ENCODE data around the gene TRAF6. TPM values are rescaled to one million over a fixed set of nuclear protein-coding genes. Genes with fewer than 3 reads are reported as not detected.
"Not testable (repeated sequence)": the region's sequence is repeated elsewhere in the genome, so short reads cannot be mapped to it uniquely, and the experiment has no call there.

TRAF6 gene, protein sequence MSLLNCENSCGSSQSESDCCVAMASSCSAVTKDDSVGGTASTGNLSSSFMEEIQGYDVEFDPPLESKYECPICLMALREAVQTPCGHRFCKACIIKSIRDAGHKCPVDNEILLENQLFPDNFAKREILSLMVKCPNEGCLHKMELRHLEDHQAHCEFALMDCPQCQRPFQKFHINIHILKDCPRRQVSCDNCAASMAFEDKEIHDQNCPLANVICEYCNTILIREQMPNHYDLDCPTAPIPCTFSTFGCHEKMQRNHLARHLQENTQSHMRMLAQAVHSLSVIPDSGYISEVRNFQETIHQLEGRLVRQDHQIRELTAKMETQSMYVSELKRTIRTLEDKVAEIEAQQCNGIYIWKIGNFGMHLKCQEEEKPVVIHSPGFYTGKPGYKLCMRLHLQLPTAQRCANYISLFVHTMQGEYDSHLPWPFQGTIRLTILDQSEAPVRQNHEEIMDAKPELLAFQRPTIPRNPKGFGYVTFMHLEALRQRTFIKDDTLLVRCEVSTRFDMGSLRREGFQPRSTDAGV
- polyA plus RNA-seq (ENCODE audit: insufficient read length in 10 of 10), result 10 to 100 TPM; 14.2 to 23.1 (median 17.6) TPM
- long read RNA-seq, donor 1, full-length matches to known transcripts, result 3 of 3 reads
- long read RNA-seq, donor 1, partial matches to known transcripts, result 0 of 3 reads
- long read RNA-seq, donor 1, other reads (novel, unspliced or antisense), result 0 of 3 reads
- long read RNA-seq, donor 2, full-length matches to known transcripts, result 2 of 2 reads
- long read RNA-seq, donor 2, partial matches to known transcripts, result 0 of 2 reads
- long read RNA-seq, donor 2, other reads (novel, unspliced or antisense), result 0 of 2 reads
- long read RNA-seq, donor 3, result 0 reads
- long read RNA-seq, donor 4, full-length matches to known transcripts, result 2 of 2 reads
- long read RNA-seq, donor 4, partial matches to known transcripts, result 0 of 2 reads
- long read RNA-seq, donor 4, other reads (novel, unspliced or antisense), result 0 of 2 reads
- long read RNA-seq, donor 5, full-length matches to known transcripts, result 3 of 3 reads
- long read RNA-seq, donor 5, partial matches to known transcripts, result 0 of 3 reads
- long read RNA-seq, donor 5, other reads (novel, unspliced or antisense), result 0 of 3 reads
- long read RNA-seq, donor 6, full-length matches to known transcripts, result 5 of 5 reads
- long read RNA-seq, donor 6, partial matches to known transcripts, result 0 of 5 reads
- long read RNA-seq, donor 6, other reads (novel, unspliced or antisense), result 0 of 5 reads
- long read RNA-seq, donor 7, full-length matches to known transcripts, result 3 of 3 reads
- long read RNA-seq, donor 7, partial matches to known transcripts, result 0 of 3 reads
- long read RNA-seq, donor 7, other reads (novel, unspliced or antisense), result 0 of 3 reads
- long read RNA-seq, donor 8, full-length matches to known transcripts, result 6 of 6 reads
- long read RNA-seq, donor 8, partial matches to known transcripts, result 0 of 6 reads
- long read RNA-seq, donor 8, other reads (novel, unspliced or antisense), result 0 of 6 reads
- long read RNA-seq, donor 9, result 0 reads

DNA sequence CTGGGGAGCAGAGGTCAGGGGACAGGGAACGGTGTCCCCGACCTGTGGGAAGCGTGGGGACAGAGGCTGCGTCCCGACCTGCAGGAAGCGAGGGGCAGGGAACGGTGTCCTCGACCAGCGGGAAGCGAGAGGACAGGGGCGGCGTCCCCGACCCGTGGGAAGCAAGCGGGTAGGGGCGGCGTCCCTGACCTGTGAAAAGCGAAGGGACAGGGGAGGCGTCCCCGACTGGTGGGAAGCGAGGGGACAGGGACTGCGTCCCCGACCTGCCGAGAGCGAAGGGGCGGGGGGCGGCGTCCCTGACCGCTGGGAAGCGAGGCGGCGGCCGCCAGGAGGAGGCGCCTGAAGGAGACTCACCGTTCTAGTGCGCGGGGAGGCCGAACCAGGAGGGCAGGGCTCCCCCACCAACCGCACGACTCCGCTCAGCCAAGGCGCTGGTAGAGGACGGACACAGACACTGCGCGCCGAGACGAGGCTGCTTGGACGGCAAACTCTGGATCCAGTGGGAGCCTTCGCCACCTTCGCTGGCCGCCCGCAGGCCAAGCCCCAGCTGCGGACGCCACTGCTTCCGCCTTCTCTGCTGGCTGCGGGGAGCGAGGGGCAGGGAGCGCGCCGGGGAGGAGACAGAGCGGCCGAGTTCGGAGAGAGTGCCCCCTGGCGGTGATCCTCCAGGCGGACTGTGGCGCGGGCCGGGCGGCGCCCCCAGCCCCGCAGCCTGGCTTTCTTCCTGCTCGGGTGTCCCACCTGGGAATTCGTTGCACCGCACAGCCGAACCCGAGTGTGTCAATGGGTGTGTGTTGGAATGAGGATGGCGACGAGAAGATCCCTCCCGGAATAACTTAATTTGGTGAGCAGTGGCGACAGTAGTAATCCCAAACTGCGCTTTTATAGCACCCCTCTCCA is at the start of gene TRAF6:
TSS of gene TRAF6 (minus strand) at position 579 of the 900 bp plus-strand sequence. CDS start 8,757 bp downstream, outside the sequence.
- peak; percentile 87 to 96 (median 92) for DNase-seq

DNA sequence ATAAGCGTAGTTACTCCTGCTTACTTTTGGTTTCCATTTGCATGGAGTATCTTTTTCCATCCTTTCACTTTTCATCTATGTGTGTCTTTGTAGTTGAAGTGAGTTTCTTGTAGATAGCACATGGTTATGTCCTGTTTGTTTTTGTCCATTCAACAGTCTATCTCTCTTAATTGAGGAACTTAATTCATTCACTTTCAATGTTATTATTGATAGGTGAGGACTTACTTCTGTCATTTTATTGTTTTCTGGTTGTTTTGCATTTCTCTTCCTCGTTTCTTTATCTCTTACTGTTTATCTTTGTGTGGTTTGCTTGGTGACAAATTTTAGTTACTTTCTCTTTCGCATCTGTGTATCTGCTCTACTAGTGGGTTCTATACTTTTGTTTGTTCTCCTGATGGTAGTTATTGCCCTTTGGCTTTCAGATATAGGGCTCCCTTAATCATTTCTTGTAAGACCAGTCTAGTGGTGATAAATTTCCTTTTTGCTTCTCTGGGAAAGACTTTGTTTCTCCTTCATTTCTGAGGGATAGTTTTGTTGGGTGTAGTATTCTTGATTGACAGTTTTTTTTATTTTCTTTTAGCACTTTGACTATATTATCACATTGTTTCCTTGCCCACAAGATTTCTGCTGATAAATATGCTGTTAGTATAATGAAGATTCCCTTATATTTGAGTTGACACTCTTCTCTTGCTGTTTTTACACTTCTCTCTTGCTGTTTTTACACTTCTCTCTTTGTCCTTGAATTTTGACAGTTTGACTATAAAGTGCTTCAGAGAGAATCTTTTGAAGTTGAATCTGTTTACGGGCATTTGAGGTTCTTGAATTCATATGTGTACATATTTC is 48.7 kb upstream of the TRAF6 start:
- no peak for DNase-seq

DNA sequence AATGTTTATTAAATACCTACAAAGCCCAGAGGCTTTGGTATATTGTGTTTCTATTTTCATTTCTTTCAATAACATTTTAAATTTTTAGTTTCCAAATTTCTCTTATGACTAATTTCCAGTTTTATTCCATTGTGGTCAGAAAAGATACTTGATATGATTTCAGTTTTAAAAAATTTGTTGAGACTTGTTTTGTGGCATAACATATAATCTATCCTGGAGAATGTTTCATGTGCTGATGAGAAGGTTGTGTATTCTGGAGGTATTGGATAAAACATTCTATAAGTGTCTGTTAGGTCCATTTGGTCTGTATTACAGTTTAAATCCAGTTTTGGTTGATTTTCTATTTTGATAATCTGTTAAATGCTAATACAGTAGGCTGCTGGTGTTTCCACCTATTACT is 47.9 kb upstream of the TRAF6 start:
- DNase-seq, result no peak

DNA sequence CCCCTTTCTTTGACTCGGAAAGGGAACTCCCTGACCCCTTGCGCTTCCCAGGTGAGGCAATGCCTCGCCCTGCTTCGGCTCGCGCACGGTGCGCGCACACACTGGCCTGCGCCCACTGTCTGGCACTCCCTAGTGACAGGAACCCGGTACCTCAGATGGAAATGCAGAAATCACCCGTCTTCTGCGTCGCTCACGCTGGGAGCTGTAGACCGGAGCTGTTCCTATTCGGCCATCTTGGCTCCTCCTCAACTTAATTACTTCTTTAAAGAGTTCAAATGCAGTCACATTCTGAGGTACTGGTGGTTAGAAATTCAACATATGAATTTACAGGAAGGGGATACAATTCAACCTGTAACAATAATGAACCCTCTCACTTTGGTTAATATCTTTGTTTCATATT is 47.3 kb upstream of the TRAF6 start:
- not testable (repeated sequence) for DNase-seq

DNA sequence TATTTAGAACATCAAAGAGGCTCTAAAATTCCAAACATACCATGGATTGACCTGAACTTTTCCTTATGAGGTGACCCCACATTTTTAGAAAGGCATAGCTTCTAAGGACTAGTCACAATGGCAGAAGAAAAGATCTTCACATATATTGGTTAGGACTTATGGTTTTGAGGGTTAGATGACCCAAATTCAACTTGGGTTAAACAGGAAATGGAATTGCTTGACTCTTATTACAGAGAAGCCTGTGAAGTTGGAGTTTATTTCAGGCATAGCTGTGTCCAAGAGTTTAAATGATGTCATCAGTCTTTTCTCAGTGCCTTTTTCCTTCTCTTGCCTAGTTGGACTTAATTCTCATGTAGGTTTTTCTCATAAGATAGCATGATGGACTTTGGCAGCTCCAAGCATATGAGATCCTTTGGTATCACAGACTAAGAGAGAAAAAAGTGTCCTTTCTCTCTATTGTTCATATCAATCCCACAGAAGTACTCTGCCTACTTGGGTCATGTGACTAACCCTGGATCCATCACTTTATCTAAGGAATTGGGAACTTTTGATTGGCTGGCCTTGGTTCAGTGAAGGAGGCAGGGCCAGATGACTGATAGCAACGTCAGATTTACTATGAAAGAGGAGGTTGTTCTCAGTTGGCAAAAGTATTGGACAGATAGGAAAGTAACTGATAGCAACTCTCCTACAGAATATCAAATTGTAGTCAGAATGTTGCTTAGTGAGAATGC is 40.5 kb upstream of the TRAF6 start:
- DNase-seq, result no peak

DNA sequence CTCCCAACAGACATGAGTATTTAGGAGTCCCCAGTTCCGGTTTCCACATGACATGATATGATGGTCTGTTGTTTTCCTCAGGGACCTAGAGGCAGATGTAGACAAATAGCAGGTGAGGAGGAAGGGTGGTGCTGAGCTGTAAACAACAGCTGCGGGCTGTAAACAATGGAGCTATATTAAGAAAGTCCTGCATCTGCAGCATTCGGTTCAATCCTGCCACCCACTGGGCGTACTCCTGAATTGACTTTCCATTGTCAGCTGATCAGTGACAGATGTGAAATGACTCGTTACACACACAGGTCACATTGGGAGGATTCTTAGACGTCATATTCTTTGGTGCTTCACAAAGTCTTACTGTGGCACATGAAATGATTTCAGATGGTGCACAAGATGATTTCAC is 30.9 kb upstream of the TRAF6 start:
- peak; percentile 21 to 44 (median 22) for DNase-seq

DNA sequence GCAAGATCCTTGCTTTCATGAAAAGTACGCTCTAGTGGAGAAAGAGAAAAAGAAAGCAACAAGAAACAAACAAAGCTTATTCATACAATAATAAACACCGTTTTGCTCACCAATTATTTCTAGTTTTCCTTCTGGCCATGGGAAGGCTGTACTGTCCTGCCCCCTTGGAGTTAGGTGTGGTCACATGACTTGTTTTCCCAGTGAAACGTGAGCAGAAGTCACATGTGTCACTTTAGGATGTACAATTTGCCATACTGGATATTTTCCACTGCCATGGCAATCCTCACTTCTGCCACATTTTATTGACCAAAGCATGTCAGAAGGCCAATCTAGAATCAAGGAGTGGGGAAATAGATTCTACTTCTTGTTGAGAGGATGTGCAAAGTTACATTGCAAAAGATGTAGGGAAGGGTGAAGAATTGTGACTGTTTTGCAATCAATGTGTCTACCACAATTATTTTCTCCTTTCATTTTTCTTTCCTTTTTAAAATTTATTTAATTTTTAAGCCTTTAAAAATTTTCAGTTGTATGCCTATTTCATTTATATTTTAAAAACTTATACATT is 24.3 kb upstream of the TRAF6 start:
- DNase-seq, result no peak

DNA sequence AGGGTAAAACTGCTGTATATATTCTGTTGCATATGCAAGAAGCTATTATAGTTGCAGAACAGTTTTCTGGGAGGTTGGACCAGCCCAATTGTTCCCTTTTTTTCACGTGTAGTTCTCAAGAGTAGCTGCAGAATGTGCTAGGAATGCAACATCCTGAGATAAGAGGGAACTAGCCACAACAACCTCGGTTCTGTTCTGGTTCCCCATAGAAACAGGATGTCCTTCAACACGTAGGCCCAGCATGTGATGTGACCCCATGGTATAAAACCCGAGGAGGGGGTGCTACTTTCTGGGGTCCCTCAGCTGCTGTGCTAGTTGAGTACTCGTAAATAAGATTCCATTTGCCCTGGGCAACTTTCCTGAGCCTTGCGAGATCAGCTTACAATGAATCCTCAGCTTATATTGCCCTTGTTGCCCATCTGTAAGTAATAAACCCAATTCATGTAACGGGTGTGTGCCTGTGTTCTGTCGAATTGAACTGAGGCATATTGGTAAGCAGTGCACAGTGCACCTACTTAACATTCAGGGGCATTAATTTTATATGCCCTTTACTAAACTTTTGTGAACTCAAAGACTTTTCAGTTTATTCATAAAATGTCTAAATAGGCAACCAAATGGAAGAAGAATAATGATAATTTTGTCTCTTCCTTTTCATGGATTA is 23.0 kb upstream of the TRAF6 start:
- peak in 1 of 3 donors; percentile 5 for DNase-seq

DNA sequence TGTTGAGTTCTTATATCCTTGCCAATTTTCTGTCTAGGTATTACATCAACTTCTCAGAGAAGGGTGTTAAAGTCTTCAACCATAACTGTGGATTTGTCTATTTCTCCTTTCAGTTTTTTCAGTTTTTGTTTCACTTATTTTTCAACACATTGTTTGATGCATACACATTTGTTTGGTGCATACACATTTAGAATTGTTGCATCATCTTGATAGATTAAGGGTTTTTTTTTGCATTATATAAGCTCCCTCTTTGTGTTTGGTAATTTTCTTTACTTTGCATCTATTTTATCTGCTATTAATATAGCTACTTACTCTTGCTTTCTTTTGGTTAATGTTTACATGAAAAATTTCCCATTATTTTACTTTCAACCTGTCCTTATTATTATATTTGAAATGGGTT is 20.8 kb upstream of the TRAF6 start:
- no peak for DNase-seq

DNA sequence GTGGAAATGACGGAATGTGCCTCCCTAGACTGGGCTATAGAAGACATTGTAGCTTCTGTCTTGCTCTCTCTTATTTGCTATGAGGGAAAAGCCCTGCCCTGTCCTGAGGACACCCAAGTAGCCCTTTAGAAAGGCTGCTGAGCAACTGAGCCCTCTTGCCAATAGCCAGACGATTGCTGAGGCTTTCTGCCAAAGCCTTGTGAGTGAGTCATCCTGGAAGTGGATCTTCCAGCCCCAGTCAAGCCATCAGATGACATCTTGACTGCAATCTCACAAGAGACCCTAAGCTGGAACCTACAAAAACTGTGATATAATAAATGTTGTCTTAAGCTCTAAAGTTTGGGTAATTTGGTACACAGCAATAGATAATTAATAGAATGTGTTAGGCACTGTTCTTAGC is 3.9 kb upstream of the TRAF6 start:
- DNase-seq, result no peak

DNA sequence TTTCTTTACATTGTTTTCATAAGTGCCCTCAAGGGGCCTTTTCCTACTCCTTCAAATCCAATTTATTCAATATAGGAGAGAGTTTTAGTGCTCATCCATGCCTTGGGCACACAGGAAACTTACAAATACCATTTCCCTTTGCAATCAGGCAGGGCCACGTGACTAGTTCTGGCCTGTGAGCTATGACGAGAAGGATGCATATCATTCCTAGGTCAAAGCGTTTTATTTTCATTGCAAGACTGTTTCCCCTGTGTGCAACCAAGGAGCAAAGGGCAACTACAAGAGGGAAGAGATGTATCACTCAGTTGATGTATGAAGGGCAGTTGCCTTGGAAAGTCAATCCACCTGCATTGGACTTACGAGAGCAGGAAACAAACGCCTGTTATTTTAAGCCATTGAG is 1.9 kb upstream of the TRAF6 start:
- no peak for DNase-seq

DNA sequence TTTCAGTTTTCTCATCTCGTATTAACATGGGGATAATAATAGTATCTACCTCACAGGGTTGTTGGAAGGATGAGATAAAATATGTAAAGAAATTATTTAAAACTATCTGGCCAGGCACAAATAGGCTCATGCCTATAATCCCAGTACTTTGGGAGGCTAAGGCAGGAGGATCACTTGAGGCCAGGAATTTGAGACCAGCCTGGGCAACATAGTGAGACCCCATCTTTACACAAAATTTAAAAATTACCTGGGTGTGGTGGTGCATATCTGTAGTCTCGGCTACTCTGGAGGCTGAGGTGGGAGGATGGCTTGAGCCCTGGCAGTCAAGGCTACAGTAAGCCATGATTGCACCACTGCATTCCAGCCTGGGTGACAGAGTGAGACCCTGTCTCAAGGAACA is 990 bp upstream of the TRAF6 start:
- DNase-seq, result not testable (repeated sequence)

DNA sequence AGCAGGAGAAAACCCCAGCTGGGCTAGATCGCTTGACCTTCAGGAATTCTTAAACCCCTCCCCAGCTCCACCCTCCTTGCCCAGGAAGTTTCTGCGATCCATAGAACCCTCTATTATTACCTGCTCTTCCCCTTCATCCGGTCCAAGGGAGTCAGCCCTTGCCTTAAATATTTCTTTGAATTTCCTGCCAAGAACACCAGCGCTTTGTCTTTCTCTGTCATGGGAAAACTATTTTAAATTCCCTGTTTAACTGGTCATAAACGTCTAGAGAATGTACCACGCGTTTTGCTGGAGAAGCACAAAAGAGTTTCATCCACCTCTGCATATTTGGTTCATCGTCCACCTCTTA is 496 bp upstream of the TRAF6 start:
- peak in 1 of 3 donors; percentile 27 for DNase-seq

DNA sequence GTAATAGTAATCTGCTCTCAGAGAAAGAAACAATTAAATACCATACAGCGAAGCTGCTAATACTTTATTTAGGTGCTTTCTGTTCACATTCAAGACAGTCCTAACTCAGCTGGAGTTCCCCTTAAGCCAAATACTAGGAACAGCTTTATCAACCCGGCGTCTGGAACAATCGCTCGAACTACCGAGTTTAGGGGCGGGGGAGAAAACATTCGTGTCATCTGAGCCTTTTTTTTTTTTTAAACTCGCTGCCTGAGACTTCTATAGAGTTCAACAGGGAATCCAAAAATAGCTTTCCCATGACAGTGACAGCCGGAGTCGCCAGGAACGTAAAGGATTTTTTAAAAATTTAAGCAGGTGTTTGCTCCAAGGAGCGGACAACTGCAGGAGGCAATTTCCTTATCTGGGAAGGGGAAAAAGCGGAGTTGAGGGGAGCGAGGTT is 852 bp downstream of the TRAF6 start:
- peak; percentile 36 to 64 (median 45) for DNase-seq

DNA sequence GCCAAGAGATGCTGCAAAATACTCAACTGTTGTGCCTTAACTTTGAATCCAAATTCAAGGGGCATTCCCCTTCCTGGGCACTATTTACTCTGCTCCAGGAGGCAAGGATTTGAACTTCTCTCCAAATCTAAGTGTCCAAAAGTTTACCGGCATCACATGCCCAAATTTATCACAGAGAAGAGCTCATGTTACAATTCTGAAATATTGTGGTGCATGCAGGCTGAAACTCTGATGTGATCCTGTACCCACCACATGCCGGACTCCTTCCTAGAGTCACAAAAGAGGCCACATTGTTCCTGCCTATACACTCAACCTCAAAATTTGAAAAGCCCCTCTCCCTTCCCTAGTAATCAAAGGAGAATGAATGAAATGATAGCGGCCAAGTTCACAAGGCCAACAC is 1.3 kb downstream of the TRAF6 start:
- peak in 1 of 3 donors; percentile 16 for DNase-seq

DNA sequence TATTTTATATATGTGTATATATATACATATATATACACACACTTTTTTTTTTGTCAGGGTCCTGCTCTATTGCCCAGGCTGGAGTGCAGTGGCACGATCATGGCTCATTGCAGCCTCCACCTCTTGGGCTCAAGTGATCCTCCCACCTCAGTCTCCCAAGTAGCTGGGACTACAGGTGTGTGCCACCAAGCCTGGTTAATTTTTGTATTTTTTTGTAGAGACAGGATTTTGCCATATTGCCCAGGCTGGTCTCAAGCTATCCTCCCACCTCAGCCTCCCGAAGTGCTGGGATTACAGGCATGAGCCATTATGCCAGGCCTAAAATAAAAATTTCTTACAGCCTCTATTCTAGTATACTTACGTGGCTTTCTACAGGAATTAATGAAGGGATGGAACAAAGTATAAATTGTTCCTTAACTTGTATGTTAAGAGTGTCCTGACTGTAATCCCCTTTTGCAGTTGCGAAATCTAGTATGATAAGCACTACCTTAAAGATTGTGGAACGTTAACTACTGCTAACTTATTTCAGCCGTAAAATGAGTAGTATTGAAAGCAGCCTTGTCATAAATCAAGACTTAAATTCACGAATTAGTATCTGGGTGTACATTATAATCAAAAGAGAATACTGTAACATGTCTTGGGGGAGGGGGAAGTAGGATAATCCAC is 2.1 kb downstream of the TRAF6 start:
- no peak for DNase-seq

DNA sequence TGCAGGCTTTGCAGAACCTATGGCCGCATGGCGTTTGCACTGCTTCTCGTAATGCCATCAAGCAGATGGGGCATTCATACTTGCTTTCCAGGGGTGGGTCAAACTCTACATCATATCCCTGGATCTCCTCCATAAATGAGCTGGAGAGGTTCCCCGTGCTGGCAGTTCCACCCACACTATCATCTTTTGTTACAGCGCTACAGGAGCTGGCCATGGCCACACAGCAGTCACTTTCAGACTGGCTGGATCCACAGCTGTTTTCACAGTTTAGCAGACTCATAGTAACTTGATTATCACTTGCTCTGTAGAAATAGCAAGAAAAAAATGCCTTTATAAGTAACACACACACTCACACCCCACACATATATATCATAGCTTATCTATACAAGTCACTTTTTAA is 8.8 kb downstream of the TRAF6 start:
- DNase-seq, result peak in 1 of 3 donors; percentile 28
